HG02588 (cell line): Measurements from ENCODE around the gene GNAQ.

Experiments
- ATAC-seq: cut with Tn5 transposase; IDR thresholded peaks from one replicate; pipeline ENCODE4 v1.9.1; 2021; ENCODE audit warnings: mild to moderate bottlenecking, moderate library complexity; ENCODE audit not compliant: unreplicated experiment

Gene GNAQ

DNA sequence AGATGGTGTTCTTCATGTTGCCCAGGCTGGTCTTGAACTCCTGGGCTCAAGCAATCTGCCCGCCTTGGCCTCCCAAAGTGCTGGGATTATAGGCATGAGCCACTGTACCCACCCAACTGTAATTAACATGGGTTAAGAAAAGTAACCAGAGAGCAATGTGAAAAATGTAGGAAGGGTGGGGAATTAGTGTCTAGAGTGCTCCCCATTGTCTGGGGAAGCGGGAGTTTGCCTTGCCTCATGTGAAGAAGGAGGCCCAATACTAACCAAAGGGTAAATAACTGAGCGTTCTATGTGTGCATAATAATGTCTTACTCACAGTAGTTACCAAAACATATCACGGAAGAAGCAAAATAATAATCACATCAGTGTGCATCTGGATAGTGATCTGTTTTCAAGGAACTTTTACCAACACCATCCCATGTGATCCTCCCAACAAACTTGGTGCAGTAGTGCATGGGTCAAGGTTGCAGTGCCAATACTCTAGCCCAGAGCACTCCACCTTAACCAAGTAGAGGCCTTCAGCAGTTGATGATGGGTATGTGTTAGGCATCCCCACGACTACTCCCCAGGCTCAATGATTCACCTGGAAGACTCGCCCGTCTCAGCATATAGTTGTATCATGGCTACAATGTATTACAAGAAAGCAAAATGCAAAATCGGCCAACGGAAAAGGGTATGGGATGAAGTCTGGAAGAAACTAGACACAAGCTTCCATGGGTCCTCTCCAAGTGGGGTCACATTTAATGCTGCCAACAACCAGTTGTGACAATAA lies 26.2 kb downstream of the GNAQ start:
- ATAC-seq, result no peak

DNA sequence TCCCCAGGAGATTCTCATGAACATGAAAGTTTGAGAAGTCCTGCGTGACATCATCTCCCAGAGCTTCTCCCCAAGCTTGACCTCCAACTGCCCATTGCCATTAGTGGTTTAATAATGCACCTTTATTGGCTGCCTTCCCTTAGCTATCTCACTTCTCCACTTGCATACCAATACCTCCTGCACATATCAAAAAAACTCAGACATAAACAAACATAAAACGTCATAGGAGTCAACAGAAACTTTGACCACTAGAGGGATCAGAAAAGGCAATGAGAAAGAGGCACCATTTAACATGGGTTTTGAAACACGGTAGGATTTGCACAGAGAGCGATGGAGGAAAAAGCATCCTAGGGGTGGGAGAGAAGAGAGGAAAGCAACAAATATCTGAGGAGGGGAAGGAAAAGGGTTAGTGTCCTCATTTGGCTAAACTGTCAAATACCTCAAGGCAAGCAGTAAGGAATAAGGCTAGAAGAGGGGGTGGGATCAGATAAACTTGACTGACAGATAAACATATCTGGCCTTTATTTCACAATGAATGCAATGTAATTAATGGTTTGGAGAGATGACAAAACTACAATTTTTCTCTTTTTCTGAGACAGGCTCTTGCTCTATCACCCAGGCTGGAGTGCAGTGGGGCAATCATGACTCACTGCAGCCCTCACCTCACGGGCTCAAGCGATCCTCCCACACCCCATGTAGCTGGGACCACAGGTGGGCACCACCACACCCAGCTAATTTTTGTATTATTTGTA lies 27.0 kb downstream of the GNAQ start:
- ATAC-seq, result no peak

DNA sequence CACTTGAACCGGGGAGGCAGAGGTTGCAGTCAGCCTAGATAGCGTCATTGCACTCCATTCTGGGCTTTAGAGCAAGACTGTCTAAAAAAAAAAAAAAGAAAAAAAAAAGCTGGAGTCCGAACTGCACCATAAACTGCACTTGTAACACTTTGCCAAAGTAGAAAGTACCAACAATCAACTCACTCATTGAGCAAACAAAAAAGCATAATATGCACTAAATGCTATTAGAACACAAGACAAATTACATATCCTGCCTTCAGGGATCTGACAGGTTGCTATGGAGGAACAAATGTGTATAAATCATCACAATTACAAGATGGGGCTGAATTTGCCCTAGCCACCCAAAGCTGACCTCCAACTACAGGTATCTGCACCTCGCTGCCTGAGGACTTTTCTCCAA lies 27.9 kb downstream of the GNAQ start:
- no peak for ATAC-seq

DNA sequence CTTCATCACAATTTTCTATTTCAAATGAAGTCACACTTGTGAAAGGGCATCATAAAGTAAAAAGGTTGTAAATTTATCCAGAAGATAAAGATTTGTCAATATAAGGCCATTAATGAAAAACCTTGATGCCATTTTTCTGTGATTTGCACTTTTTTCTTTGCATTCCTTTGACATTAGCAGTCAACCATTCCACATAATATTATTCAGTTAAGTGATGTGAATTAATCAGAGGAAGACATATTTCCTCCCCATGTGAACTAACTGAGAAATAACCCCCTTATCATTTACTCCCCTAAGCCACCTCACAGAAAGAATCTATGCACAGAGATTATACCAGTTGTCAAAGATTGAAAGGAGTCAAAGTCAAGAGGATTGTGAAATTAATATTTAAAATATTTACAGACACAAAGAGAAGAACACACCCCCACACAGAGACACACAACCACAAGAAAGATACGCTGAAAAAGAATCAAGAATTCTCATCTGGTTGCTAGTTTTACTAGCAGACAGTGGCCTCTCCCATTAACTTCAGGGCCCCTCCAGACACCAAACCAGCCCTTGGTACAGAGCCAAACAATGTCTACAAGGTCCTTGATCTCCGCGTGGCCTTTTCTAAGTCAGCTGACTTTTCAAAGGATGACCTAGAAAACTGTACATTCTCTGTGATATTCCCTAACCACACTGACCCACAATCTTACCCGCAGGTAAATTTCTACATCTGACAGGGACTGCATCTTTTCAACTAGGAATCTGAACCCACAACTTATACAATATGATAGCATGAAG lies 29.5 kb downstream of the GNAQ start:
- ATAC-seq, result no peak

DNA sequence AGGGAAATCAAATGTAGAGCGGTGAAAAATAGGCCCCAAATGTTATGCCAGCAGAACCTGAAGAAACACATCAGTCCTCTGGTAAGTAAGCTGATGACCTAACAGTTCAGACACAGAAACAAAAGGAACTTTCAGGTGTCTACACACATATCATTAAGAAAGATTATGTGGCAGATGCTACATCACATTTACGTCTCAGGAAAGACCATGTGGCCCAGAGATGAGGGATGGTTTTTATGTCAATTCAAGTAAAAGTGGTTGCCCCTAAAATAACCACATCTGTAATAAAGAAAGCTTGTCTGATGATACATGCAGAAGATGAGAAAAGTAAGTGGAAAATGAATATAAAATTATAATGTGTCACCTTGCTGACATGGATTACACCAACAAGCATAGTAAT lies 31.4 kb downstream of the GNAQ start:
- no peak for ATAC-seq

DNA sequence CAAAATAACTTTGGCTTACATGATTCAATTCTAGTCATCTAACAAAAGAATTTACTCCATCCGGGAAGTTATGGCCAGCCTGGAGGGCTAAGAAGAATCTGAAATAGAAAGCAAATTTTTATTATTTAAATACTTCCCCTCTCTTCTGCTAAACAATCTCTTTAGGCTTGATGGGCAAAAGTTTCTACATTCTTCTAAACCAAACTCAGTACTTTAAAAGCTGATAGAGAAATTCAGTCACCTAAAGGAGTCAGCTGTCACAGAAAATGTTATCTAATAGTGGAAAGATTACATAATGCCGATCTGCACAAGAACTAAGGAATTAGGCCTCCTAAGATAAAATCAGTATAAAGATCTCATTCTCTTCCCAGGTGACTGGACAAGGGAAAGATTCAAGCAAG lies 32.4 kb downstream of the GNAQ start:
- ATAC-seq, result no peak

DNA sequence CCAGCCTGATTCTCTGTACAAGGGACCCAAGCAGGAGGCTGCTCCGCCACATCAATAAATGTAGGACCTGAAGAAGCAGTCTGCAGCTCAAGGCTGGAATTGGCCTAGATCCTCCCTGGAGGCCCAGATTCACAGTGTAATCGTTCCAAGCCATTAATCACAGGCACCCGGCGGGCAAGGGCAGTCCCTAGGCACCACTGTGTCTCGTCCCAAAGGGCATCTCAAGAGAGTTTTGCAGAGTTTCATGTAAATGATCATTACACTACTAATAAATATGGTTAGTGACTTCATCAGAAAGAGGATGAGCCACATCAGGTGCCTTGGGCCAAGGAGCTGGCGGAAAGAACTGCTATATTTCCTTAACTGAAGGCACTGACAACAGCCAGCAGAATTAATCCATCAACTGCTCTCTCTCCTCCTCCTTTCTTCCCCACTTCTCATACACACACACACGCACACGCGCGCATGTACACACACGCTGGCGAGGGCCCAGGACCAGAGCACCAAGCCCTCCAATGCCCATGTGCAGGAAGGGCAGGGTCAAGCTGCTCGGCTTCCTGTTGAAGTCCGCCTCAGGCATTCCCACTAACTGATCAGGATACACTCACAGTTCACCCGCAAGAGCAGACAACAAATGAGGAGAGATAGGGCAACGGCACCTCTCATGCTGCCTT lies 33.9 kb downstream of the GNAQ start:
- ATAC-seq, result no peak

DNA sequence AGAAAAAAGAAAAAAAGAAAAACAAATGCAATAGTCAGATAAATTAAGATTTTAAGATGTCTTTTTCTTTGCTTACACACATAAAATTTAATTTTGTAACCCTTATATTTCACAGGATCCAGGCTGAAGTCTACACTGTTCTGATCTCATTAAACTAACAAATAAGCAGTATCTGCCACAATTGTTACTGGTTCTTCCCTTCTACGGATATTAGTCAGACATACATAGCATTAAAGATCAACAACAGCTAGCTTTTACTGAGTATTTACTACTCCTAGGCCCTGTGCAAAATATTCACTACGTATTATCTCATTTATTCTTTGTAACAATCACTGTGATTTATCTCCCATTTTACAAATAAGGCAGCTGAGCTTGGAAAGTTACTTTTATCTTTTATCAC lies 34.9 kb downstream of the GNAQ start:
- ATAC-seq, result no peak

DNA sequence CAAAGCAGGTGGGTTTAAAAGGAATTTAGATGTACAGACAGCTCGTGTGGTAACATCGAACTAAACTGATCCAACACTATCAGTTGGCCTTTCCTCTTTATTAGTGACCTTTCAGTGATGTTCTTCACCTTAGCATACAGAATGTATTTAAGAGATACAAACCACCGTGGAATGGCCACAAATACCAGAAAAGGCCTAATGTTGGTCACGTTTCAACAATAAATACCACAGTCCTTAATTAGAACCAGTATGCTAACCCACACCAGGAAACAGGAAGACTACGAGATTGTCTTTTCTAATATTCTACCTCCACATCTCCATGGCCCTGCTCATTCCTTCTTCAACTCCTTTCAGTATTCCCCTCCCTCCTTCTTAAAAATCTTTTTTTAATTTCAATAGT lies 40.4 kb downstream of the GNAQ start:
- no peak for ATAC-seq

DNA sequence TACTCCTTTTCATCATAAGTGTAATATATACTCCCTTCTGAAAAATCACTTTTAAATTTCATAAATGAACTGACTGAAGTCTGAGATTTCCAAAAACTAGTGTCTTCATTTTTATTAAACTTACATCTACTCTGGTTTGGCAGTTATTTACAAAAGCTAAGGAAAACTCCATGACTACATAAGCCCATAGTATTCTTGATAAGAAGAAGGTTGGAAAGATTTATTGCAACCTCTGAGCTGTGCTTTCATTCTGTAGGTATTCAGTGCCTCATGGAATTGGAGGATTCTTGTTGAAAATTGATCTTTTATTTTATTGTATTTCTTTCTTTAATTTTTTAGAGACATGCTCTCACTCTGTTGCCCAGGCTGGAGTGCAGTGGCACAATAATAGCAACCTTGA lies 41.7 kb downstream of the GNAQ start:
- ATAC-seq, result no peak

DNA sequence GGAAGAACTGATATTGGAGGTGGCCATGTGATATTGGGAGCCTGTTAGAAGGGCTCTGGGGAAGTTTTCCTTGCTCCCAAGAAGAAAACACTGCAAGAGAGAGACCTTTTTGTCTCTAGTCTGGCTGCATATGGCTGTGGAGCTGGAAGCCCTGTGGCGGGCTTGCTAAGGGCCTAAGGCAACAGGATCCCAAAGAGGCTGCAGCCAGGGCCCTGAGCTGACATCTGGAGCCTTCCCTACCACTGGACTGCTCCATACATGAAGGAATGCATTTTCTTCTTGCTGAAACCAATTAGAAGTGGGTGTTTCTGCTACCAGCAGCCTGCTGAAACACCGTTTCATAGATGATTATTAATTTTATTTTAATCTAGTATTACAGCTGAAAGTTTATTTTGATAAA lies 42.2 kb downstream of the GNAQ start:
- no peak for ATAC-seq

DNA sequence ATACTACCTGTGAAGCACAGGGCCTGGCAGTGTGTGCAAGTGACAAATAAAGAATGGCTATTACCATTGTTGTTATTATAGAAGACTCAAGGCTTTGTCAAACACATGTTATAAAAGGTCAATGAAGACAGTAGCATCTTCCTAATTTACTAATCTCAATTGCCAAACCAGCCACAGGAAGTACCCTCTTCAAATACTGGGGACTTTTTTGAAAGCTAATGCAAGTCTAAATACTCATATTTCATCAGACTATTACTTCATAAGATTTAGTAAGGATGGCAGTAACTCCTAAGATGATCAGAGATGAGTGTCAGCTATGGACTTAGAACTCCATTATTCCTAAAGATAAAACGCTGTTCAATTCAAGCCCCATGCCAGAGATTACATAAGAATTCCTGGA lies 43.0 kb downstream of the GNAQ start:
- ATAC-seq, result no peak

DNA sequence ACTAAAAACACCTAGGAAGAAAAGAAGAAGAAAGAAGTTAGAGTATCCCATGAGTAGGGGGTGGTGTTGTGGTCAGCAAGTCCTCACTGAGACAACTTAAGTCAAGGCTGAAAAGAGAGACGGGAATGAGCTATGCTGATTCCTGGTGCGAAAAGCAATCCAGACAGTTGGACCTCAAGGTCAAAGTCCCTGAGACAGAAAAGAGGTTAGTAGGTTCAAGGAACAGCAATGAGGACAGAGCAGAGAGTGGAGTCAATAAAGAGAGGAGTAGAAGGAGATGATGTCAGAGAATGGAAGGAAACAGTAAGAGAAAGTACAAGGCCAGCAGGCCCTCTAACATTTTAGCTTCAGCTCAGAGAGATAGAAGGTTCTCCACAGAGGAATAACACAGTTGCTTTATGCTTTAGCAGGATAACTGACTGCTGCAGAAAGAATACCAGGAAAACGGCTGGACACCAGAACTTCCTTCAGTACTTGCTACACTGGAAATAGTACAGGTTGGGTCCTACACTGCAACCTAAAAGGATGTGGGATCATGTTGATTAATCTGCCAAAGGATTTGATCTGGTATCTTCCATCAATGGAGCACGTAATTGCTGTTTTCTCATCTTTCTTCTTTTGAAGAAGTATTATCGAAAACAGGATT lies 43.6 kb downstream of the GNAQ start:
- no peak for ATAC-seq

DNA sequence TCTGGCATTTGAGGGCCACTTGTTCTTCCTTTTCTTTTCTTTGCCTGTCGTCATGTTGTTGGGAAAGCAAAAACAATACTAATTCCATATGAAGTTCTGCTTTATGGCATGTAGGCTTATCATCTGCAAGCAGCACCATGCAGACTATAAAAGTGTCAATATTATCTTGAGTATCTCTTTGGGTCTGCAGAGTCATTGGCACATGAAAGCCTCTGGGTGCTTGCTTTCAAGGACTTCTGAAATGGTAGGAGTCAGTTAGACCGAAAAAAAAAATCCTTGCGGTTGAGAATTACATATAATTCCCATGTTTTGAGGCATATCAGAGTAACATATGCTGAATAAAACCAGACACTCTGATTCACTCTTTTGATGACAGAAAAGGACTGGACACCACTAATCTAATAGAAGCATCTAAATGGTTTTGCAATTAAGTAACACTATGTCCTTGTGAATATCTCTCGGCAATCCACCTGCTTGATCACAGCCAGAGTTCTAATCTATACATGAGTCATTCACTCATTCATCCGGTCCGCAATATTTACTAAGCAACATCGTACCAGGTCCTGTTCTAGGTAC lies 44.4 kb downstream of the GNAQ start:
- ATAC-seq, result no peak

DNA sequence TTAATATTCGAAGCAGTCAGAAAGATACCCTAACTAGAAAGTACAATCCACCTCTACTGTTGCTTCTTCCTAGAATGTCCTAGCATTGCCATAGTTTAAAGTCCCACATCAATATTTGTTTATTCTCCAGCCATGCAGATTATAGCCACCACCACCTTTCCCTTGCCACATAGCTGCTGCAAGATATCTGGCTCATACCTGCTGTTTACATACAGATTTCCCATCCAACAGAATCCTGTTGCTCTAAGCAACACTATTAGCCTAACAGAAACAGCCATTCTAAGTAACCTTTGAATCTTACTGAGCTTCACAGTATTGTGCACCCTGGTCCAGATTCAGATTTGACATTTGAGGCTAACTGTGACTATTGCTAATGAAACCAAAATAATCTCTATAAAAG lies 45.6 kb downstream of the GNAQ start:
- no peak for ATAC-seq

DNA sequence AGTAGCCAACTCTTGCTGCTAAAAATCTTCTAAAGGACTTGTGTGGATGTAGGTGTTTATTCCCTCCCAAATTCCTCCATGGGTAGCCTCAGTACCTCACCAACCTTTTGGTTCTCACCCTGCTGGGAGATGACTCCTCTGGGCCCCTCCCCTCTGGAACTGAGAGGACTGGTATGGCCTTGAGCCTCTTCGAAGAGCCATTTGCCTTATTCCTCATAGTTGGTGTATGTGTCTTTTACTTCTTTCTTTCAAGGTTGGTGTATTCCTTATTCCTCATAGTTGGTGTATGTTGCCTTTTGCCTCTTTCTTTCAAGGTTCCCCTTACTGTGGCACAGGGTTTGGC lies 48.3 kb downstream of the GNAQ start:
- no peak for ATAC-seq

DNA sequence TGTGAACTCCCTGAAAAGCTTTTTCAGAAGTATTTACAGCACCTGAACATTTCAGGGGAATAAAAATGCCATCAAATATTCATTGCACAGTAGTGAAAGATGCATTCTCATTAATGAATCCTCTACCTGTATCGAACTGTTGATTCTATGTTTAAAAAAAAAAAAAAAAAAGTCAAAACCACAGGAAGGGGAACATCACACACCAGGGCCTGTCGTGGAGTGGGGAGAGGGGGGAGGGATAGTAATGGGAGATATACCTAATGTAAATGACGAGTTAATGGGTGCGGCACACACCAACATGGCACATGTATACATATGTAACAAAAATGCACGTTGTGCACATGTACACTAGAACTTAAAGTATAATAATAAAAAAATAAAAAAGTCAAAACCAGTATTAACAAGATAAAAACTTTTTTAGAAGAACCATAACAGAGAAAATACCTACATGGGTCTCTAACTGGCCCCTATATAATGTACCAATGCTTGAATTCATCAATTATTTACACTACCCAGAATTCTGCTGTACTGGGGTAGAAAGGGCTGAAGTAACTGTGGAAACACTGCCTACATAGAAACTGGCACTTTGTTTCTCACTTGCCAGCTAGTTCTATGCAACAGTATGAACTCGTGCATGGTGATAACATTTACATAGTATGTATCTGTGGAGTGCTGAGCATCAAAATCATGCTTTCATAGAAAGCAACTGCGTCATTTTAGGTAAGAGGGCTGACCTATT lies 48.9 kb downstream of the GNAQ start:
- no peak for ATAC-seq

DNA sequence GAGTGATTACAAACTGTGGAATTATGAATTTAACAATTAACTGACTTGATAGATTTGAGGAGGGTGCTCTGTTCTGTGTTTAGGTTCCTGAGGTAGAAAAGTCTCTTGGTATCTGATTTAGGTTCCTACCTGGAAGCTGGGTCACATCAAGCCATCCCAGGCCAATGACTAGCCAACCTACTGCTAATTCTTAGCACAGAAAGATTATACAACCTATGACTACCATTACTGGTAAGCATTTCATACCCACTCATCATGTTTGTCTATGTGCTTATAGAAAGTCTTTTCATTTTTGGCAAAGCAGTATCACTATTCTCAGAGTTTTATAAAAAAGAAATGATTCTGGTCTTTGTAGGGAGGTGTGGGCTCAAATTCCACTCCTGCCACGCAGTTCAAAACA lies 49.7 kb downstream of the GNAQ start:
- ATAC-seq, result no peak

DNA sequence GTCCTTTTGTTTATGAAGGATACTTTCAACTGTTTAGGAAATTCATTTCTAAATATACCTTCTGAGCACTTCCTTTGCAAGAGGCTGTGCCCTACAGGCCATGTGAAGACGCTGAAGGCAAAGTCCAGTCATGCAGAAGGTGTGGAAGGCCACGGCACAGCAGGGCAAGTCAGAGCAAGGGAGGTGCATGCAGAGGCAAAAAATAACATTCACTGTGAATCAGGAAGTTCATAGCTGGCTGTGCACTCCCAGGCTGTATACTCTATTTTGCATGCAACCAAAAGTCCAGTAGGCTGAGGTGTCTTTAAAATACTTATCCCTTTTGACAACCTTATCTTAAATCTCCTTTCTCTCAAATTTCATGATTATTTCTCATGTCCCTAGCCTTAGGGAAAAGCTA lies 50.3 kb downstream of the GNAQ start:
- peak; percentile 56 for ATAC-seq

DNA sequence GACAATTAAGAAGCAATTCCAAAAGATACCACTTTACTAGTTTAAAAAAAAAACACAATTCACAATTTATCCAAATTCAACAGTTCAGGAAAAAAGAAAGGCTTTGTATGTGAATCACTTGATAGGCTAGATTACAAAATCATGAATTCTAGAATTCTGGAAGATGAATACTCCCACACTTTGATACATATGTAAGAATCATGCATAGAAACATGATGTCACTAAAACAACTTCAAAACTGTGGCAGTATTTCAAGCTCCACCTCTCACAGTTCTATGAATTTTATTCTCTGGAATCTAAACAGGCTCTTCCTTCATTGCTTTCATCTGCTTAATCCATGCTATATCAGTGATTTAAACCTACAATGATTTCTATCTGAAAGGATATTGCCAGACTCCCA lies 51.0 kb downstream of the GNAQ start:
- no peak for ATAC-seq
